ENCODE results near the gene EFCAB11.

DNA sequence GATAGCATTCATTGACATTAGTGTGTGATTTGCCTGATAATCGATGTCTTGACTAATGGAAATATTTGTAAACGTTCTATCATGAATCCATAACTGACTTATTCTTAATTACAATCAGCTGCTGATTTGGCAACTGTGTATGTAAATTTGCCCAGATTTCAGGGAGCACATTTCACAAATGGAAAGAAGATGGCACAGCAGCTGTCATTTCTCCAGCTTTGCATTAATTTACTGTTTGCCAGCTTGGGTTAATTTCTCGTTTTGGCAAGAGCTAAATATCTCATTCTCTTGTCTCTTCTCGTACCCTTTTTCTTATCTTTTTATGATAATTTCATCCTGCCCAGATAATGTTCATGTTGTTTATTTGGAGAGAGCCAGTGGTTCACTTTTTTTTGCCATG is 24.1 kb upstream of the EFCAB11 start:
- TF ChIP-seq, protein P1, sequence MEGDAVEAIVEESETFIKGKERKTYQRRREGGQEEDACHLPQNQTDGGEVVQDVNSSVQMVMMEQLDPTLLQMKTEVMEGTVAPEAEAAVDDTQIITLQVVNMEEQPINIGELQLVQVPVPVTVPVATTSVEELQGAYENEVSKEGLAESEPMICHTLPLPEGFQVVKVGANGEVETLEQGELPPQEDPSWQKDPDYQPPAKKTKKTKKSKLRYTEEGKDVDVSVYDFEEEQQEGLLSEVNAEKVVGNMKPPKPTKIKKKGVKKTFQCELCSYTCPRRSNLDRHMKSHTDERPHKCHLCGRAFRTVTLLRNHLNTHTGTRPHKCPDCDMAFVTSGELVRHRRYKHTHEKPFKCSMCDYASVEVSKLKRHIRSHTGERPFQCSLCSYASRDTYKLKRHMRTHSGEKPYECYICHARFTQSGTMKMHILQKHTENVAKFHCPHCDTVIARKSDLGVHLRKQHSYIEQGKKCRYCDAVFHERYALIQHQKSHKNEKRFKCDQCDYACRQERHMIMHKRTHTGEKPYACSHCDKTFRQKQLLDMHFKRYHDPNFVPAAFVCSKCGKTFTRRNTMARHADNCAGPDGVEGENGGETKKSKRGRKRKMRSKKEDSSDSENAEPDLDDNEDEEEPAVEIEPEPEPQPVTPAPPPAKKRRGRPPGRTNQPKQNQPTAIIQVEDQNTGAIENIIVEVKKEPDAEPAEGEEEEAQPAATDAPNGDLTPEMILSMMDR (conservative IDR thresholded peaks at IDR 0.05; ENCODE audit: low read depth in 2 of 2), result no peak
- TF ChIP-seq, protein P2, sequence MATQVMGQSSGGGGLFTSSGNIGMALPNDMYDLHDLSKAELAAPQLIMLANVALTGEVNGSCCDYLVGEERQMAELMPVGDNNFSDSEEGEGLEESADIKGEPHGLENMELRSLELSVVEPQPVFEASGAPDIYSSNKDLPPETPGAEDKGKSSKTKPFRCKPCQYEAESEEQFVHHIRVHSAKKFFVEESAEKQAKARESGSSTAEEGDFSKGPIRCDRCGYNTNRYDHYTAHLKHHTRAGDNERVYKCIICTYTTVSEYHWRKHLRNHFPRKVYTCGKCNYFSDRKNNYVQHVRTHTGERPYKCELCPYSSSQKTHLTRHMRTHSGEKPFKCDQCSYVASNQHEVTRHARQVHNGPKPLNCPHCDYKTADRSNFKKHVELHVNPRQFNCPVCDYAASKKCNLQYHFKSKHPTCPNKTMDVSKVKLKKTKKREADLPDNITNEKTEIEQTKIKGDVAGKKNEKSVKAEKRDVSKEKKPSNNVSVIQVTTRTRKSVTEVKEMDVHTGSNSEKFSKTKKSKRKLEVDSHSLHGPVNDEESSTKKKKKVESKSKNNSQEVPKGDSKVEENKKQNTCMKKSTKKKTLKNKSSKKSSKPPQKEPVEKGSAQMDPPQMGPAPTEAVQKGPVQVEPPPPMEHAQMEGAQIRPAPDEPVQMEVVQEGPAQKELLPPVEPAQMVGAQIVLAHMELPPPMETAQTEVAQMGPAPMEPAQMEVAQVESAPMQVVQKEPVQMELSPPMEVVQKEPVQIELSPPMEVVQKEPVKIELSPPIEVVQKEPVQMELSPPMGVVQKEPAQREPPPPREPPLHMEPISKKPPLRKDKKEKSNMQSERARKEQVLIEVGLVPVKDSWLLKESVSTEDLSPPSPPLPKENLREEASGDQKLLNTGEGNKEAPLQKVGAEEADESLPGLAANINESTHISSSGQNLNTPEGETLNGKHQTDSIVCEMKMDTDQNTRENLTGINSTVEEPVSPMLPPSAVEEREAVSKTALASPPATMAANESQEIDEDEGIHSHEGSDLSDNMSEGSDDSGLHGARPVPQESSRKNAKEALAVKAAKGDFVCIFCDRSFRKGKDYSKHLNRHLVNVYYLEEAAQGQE (IDR thresholded peaks at IDR 0.05; ENCODE audit: unreplicated experiment), result no peak
- TF ChIP-seq POLR2AphosphoS5 (IDR thresholded peaks at IDR 0.05; ENCODE audit: low read depth) (no peak), EZH2 (IDR thresholded peaks at IDR 0.05; ENCODE audit: low read depth, unreplicated experiment) (no peak), EZH2phosphoT487 (IDR thresholded peaks at IDR 0.05; ENCODE audit: unreplicated experiment) (no peak), JUNB (IDR thresholded peaks at IDR 0.05; ENCODE audit: unreplicated experiment) (no peak)
- TF ChIP-seq, protein P3, sequence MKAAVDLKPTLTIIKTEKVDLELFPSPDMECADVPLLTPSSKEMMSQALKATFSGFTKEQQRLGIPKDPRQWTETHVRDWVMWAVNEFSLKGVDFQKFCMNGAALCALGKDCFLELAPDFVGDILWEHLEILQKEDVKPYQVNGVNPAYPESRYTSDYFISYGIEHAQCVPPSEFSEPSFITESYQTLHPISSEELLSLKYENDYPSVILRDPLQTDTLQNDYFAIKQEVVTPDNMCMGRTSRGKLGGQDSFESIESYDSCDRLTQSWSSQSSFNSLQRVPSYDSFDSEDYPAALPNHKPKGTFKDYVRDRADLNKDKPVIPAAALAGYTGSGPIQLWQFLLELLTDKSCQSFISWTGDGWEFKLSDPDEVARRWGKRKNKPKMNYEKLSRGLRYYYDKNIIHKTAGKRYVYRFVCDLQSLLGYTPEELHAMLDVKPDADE (IDR thresholded peaks at IDR 0.05), result no peak

All from GM23338 (cell line).